ENCODE data around the gene TNP2. TPM values are rescaled to one million over a fixed set of nuclear protein-coding genes. Genes with fewer than 3 reads are reported as not detected.

Gene TNP2
- total and polyA plus RNA-seq, 8 donors: not detected

DNA sequence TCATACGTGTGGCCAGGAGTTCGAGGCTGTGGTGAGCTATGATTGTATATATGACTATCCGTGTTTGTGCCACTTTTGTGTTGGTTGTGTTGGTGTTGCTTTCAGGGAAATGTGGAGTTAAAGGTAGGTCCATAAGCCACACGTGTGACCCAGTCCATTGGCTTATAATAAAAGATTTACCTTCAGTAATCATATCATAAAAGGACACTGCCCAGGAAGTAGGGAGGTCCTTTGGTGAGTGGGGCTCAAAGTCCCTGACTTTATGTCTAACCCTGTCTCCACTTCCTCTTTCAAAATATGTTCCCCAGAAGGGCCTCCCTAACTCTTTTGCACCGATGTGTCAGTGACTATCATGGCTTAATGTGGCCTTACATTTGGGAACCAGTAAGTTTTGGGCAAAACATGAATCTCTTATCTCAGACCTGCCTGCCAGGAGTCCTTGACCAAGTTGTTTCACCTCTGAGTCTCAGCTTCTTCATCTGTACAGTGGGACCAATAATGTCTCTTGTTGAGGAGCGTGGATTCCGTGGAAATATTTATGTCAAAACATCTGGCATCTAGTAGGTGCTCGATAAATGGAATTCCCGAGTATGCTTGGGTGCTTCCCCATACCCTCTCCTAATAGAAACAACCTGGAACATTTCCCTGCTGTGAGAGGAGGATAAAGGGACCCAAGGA is 4.8 kb downstream of the TNP2 start:
- no peak overlapping the region for H3K27ac ChIP-seq
- intact Hi-C loops (cut with DNase I): no loop called here
- TF ChIP-seq, protein P1, sequence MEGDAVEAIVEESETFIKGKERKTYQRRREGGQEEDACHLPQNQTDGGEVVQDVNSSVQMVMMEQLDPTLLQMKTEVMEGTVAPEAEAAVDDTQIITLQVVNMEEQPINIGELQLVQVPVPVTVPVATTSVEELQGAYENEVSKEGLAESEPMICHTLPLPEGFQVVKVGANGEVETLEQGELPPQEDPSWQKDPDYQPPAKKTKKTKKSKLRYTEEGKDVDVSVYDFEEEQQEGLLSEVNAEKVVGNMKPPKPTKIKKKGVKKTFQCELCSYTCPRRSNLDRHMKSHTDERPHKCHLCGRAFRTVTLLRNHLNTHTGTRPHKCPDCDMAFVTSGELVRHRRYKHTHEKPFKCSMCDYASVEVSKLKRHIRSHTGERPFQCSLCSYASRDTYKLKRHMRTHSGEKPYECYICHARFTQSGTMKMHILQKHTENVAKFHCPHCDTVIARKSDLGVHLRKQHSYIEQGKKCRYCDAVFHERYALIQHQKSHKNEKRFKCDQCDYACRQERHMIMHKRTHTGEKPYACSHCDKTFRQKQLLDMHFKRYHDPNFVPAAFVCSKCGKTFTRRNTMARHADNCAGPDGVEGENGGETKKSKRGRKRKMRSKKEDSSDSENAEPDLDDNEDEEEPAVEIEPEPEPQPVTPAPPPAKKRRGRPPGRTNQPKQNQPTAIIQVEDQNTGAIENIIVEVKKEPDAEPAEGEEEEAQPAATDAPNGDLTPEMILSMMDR (IDR thresholded peaks at IDR 0.05): no peak

GRCh38 chr16:11263737-11264136 is 5.4 kb downstream of the TNP2 start:
- TF ChIP-seq, protein P1 (IDR thresholded peaks at IDR 0.05): no peak
- no peaks in the 10 kb centered on the region for H3K9me3 ChIP-seq
- DNase-seq (no peak), ATAC-seq (no peak), FAIRE-seq (no peak)
- intact Hi-C loops (cut with DNase I): no loop called here
- H3K4me1 ChIP-seq: peaks cover 3 to 10% (median 7%) of the 10 kb centered on the region in 3 donors
- no peak overlapping the region for H3K27ac ChIP-seq
- WGBS, 2 donors: 76 to 85% methylated on average over 4 of the region's 4 CpGs
- H3K27me3 ChIP-seq: no peaks in the 10 kb centered on the region
- no peaks in the 10 kb centered on the region for H3K36me3 ChIP-seq
- H3K4me3 ChIP-seq: no peak overlapping the region

More for the DNA sequence above, 4.8 kb downstream of the TNP2 start:
- FAIRE-seq (no peak), ATAC-seq (no peak), DNase-seq (no peak)
- H3K27me3 ChIP-seq: no peaks in the 10 kb centered on the region
- no peaks in the 10 kb centered on the region for H3K36me3 ChIP-seq
- WGBS, 2 donors: 79 to 82% methylated on average over 9 of the region's 9 CpGs
- no peak overlapping the region for H3K4me3 ChIP-seq
- no peaks in the 10 kb centered on the region for H3K9me3 ChIP-seq
- peaks cover under 1 to 4% (median 3%) of the 10 kb centered on the region in 3 donors for H3K4me1 ChIP-seq

DNA sequence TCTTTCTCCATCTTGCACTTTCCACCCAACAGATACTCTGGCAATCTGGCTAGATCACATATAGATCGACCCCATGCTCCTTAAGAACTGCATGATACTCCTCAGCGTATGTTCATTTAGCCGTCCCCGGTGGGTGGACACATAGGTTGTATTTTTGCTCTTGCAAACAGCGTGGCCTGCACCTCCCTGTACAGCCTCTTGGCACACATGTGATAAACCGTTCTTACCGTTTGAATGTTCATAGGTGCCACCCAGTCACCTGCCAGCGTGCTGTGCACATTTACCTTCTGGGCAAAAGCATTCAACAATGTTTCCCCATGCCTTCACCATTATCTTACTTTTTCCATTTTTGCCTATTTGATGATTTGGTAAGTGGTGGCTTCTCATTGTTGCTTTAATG is 6.2 kb downstream of the TNP2 start:
- no peaks in the 10 kb centered on the region for H3K27me3 ChIP-seq
- no peaks in the 10 kb centered on the region for H3K9me3 ChIP-seq
- H3K27ac ChIP-seq: no peak overlapping the region
- no peak for DNase-seq
- peaks cover 3 to 11% (median 11%) of the 10 kb centered on the region in 3 donors for H3K4me1 ChIP-seq
- 76 to 77% methylated on average over 8 of the region's 8 CpGs for WGBS, 2 donors
- TF ChIP-seq, protein P1 (IDR thresholded peaks at IDR 0.05): no peak
- no peak for ATAC-seq
- intact Hi-C loops (cut with DNase I): no loop called here
- H3K36me3 ChIP-seq: no peaks in the 10 kb centered on the region
- no peak overlapping the region for H3K4me3 ChIP-seq
- no peak for FAIRE-seq

DNA sequence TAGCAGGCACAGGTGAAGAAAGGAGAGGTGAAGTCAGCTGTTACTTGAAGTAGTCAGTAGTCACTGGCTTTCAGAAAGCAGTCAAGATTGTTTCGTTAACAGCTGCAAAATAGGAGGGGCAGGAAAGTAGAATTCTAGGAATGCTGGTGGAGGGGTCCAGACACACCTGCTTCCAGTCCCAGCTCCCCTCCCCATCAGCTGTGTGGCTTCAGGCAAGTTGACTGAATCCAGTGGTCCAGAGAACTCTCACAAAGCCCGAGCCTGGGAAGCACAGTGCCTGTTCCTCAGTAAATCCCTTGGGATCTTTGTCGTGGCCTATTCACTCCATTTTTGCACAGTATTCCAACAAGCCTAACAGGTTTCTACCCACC is 8.5 kb downstream of the TNP2 start:
- FAIRE-seq (no peak), ATAC-seq (no peak), DNase-seq (no peak)
- no peaks in the 10 kb centered on the region for H3K9me3 ChIP-seq
- H3K27me3 ChIP-seq: no peaks in the 10 kb centered on the region
- no peaks in the 10 kb centered on the region for H3K36me3 ChIP-seq
- intact Hi-C loops (cut with DNase I): no loop called here
- TF ChIP-seq, protein P1 (IDR thresholded peaks at IDR 0.05): no peak
- H3K4me3 ChIP-seq: no peak overlapping the region
- WGBS, 2 donors: 57 to 63% methylated on average over 3 of the region's 3 CpGs
- peaks cover 3 to 17% (median 11%) of the 10 kb centered on the region in 3 donors for H3K4me1 ChIP-seq
- no peak overlapping the region for H3K27ac ChIP-seq
